DMS153 treated with DMSO at 0.1 percent for 48 hours (cell line): ENCODE results near the gene ZNF511.

Source experiments
- DNase-seq: peaks from one replicate; lab custom pipeline; 2025; ENCODE audit not compliant: unreplicated experiment; lab: John Stamatoyannopoulos, UW

ZNF511 gene

DNA sequence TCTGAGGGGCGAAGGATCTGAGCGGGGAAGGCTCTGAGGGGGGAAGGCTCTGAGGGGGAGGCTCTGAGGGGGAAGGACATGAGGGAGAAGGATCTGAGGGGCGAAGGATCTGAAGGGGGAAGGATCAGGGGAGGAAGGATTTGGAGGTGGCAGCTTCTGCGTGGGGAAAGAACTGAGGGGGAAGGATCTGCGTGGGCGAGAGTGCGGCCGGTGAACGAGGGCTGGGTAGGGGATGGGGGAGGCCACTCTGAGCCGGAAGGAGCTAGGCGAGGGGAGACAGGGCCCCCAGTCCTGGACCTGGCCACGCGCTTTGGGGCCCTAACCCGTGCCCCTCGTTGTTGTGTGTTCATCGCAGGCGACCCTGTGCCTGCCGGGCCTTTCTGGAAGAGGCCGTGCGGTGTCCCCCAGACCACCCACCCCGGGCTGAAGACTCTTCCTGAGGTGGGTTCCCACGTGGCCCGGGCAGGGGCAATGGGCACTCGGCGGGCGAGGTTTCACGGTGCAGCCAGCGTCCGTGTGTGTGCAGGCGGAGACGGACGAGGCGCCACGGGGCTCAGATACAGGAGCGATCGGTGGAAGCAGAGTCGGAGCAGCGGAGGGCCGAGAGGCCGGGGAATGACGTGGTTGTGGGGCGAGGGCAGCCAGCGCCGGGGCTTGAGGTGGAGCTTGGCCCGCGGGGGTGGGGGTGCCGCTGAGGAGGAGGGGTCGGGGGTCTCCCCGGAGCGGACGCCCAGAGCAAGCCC is 26.0 kb downstream of the ZNF511 start:
- DNase-seq, result no peak

DNA sequence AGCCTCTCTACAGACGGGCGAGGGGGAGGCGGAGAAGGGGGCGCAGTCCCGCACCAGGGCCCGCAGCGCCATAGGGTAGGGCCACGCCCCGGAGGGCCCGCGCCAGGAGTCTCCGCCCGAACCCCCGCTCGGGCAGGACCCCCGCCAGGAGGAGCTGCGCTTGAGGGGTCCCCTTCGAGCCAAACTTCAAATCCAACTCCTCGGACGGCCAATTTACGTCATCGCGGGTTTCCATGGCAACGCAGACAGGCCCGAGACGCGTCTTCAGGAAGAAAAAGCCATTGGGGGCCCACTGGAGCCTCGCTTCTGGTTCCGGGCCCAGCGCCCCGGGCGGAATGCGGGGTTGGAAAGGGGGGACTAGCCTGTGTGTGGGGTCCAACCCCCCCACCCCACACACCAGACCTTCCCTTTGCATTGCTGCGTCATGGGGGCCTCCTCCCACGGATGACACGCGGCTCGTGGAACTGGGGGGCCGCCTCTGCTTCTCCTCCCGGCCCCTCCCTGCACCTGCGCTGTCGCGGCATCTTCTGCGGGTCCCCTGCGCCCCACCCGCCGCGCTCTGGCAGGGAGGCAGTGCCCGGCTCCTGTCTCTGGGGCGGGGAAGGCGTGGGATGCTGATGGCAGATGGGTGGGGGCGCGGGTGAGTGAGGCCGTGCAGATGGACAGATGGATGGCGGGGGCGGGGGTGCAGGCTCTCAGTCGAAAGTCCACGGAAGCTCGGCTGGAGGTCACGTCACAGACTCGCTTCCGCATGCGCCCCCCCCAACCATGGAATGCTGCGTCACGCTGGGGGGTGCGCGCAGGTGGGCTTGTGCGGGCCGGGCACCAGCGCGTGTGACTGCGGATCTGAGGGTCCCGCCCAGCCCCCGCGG is 26.8 kb downstream of the ZNF511 start:
- no peak for DNase-seq

GRCh38 chr10:133336118-133336576 is 27.4 kb downstream of the ZNF511 start:
- DNase-seq, result no peak

- no peak for DNase-seq
Measured at GRCh38 chr10:133336577-133337369, 28.1 kb downstream of the ZNF511 start, which contains the start of gene CALY. CALY (minus strand) TSS chr10:133336896; CDS start chr10:133328989, 7,907 bp downstream.

- DNase-seq, result no peak
Measured at GRCh38 chr10:133337370-133337725, 28.6 kb downstream of the ZNF511 start.

- DNase-seq, result no peak
Measured at GRCh38 chr10:133338080-133339071, 29.7 kb downstream of the ZNF511 start.

GRCh38 chr10:133339708-133340380 is 31.1 kb downstream of the ZNF511 start:
- no peak for DNase-seq

- no peak for DNase-seq
Measured at GRCh38 chr10:133341983-133342382, 33.3 kb downstream of the ZNF511 start.

GRCh38 chr10:133342942-133343341 is 34.2 kb downstream of the ZNF511 start:
- DNase-seq, result no peak

DNA sequence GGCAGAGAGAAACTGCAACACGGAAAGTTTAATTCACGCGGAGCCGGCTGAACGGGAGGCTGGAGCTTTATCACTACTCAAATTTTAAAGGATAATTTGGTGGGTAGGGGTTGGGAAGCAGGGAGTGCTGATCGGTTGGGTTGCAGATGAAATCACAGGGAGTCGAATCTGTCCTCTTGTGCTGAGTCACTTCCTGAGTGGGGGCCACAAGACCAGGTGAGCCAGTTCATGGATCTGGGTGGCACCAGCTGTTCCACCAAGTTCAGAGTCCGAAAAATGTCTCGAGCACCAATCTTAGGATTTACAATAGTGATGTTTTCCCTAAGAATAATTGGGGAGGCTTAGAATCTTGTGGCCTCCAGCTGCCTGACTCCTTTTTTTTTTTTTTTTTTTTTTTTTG is 34.8 kb downstream of the ZNF511 start:
- no peak for DNase-seq

- DNase-seq, result no peak
Measured at GRCh38 chr10:133344236-133344635, 35.5 kb downstream of the ZNF511 start.

DNA sequence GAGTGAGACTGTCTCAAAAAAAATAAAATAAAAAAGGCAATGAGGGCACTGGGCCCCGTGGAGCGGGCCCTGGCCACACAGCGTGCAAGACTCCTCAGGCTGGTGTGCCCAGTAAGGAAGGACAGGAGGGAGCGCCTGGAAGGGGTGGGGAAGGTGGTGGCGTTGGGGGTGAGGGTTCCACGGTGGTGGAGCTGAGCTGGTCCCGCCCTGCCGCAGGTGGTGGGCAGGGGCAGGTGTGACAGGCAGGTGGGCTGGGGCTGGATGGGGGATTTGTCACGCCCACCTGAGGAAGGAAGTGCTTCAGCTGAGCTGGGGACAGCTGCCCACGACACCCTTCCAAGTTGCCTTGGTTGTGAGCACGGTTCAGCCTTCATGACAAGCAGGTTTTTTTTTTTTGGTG is 37.7 kb downstream of the ZNF511 start:
- DNase-seq, result no peak

DNA sequence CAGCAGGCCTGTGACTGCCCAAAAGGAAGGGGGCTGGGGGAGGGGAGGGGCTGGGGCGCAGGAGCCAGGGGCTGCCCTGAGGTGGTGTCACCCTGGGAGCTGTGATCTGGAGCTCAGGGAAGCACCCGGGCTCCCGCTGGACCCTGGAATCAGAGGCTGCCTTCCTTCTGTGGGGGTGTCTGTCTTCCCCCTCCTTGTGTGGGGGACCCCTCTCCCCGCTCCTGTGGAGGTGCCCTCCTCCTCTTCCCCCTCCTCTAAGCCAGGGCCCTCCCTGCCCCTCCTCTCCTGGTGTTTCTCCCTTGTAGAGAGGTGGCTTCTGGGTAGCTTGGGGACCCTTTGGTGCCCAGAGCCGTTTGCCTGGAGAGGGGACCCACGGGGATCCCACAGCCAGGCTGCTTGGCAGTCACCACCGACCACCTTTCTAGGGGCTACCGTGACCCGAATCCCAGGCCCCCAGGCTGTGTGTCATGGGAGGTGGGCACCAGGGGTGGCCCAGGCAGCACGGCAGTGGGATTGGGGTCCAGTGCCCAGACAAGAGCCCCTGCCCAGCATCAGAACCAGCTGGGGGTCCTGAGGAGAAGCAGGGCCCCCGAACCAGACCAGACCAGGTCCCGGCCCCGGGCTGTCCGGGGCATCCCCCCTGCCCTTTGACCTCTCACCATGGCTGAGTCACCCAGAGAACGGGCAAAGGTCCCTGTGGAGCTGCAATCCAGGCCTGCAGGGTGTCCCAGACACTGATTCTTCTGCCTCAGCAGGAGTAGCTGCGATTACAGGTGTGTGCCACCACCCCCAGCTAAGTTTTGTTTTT is 39.2 kb downstream of the ZNF511 start:
- DNase-seq, result no peak

DNA sequence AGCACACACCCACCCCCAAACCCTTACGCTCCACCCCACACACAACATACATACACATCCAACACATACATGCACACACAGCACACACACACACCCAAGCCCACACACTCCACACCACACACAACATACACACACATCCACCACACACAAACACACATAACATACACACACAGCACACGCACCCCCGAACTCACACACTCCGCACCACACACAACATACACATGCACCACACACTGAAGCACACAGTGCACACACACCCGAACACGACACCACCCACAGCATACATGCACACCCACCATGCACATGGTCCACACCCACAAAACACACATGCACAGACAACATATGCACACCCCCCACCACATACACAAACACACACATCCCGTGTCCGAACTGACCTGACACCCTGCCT is 40.5 kb downstream of the ZNF511 start:
- no peak for DNase-seq

DNA sequence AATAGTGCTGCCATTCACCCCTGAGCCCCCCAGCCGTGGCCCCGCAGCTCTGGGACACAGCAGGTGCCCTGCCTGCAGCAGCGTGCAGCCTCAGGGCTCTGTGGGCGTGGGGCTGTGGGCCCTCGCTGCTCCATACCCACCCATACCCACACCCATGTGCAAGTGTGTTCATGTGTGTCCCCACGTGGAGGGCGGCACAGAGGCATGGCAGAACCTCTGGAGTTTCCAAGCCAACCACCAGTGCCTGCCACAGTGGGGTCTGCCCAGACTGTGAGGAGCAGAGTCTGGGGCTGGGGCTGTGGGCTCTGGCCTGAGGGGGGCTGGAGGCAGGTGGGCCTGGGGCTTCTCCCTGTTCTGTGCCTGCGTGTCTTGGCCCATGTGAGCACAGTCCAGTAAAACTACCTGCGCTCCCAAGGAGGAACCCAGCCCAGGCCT is 40.9 kb downstream of the ZNF511 start:
- no peak for DNase-seq

DNA sequence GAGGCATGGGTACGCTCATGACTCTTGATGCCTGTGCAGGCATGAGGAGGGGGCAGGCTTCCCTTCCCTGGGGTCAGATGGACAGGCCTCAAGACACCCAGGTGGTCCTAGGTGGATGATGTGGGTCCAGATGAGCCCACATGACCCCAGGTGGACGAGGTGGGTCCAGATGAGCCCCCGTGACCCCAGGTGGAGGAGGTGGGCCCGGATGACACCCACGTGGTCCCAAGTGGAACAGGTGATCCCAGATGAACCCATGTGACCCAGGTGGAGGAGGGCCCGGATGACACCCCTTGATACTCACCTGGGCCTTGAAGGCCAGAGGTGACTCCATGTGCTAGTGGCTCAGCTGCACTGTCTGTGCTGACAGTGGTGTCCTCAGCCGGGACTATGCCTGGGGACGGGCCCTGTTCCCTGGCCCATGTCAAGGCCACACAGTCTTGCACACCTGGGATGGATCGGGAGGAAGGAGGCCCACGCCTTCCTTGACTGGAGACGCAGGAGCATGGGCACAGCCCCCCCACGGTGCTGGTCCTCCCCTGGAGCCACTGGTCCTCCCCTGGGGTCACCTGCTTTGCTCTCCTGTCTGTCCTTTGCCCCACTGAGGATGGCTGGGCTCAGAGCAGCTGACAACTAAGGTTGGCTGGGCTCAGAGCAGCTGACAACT is 41.7 kb downstream of the ZNF511 start:
- no peak for DNase-seq

GRCh38 chr10:133350950-133351329 is 42.2 kb downstream of the ZNF511 start:
- DNase-seq, result no peak
